Activated CD8-positive, alpha-beta T cell treated with anti-CD3 and anti-CD28 coated beads for 36 hours (primary cell): ENCODE data around the gene THOC6. TPM values are rescaled to one million over a fixed set of nuclear protein-coding genes. Genes with fewer than 3 reads are reported as not detected.

ENCODE experiments used
- ATAC-seq: fragments of 200-7000 bp; cut with Tn5 transposase; one replicate; pipeline ENCODE4 v1.10.0; 2021; ENCODE audit warnings: mild to moderate bottlenecking, moderate library complexity
- CTCF ChIA-PET: fragments of 350-600 bp; sonication (Branson Sonifier 250); formaldehyde crosslinking; loops from one replicate; lab custom pipeline; 2021; ENCODE audit warnings: antibody characterized with exemption; lab: Charles Lee
- POLR2A ChIA-PET: fragments of 350-600 bp; sonication (Branson Sonifier 250); formaldehyde crosslinking; loops from one replicate; lab custom pipeline; 2021; ENCODE audit warnings: antibody characterized with exemption; lab: Charles Lee
- DNase-seq: peaks from one replicate; pipeline ENCODE4 v3.0.0-alpha.2; 2020
- H3K27ac Mint-ChIP-seq: one replicate; pipeline ENCODE4 v1.8.0; 2021; ENCODE audit warnings: mild to moderate bottlenecking, mixed read lengths
- H3K27me3 Mint-ChIP-seq: one replicate; pipeline ENCODE4 v1.8.0; 2021; ENCODE audit warnings: mixed read lengths
- H3K36me3 Mint-ChIP-seq: one replicate; pipeline ENCODE4 v1.8.0; 2021; ENCODE audit warnings: low read depth, mixed read lengths
- H3K4me1 Mint-ChIP-seq: one replicate; pipeline ENCODE4 v1.8.0; 2021; ENCODE audit warnings: low read depth, mixed read lengths
- H3K4me3 Mint-ChIP-seq: one replicate; pipeline ENCODE4 v1.8.0; 2021; ENCODE audit warnings: mild to moderate bottlenecking, moderate library complexity, mixed read lengths
- H3K9me3 Mint-ChIP-seq: one replicate; pipeline ENCODE4 v1.8.0; 2021; ENCODE audit warnings: mixed read lengths
- CTCF ChIP-seq: fragments of 200-600 bp; IDR thresholded peaks from one replicate; pipeline ENCODE4 v1.8.0; 2022; ENCODE audit warnings: antibody characterized with exemption, mild to moderate bottlenecking
- intact Hi-C: fragments of 100-400 bp; cut with micrococcal nuclease; formaldehyde crosslinking; loops from one replicate; pipeline ENCODE4 v1.10.0; 2022
- total RNA-seq, 2 experiments: library from RNA; stranded (reverse); gene quantifications; one replicate each; pipeline ENCODE4 v1.2.3, GENCODE V29; 2021

The THOC6 gene
- total RNA-seq, 2 experiments from 2014 or later, result 55.4 to 56.6 TPM

- ChIA-PET CTCF (interaction anchor here (5.8 kb wide), 1 partner anchor 29 kb away, joined by 85 read pairs; no protein-coding TSS in a partner anchor), POLR2A (interaction anchor here (0.6 to 1.1 kb wide), 4 partner anchors 21 to 51 kb away, joined by 3 to 4 read pairs (median 3); no protein-coding TSS in a partner anchor)
- DNase-seq (no peak), ATAC-seq (no peak)
- Mint-ChIP-seq H3K4me3 (no peak overlapping the region), H3K9me3 (no peaks in the 10 kb centered on the region), H3K27ac (no peak overlapping the region), H3K4me1 (no peaks in the 10 kb centered on the region), H3K36me3 (no peaks in the 10 kb centered on the region), H3K27me3 (peaks cover 3% of the 10 kb centered on the region)
- no peak for TF ChIP-seq CTCF
- intact Hi-C loops, result no loop called here
Measured at GRCh38 chr16:3000540-3000939, 23.3 kb upstream of the THOC6 start.

- Mint-ChIP-seq H3K9me3 (no peaks in the 10 kb centered on the region), H3K36me3 (no peaks in the 10 kb centered on the region), H3K27me3 (peaks cover 3% of the 10 kb centered on the region), H3K4me1 (no peaks in the 10 kb centered on the region), H3K4me3 (no peak overlapping the region), H3K27ac (no peak overlapping the region)
- no peak for ATAC-seq
- CTCF ChIA-PET, result interaction anchor here (1.5 to 5.8 kb wide), 3 partner anchors 28 to 128 kb away, joined by 3 to 85 read pairs (median 5); no protein-coding TSS in a partner anchor
- POLR2A ChIA-PET, result interaction anchor here (0.8 to 1.1 kb wide), 3 partner anchors 29 to 116 kb away, joined by 3 to 4 read pairs (median 4); no protein-coding TSS in a partner anchor
- intact Hi-C loops, result no loop called here
- TF ChIP-seq CTCF, result no peak
- no peak for DNase-seq
Measured at GRCh38 chr16:3001316-3001715, 22.5 kb upstream of the THOC6 start.

GRCh38 chr16:3003582-3004270, 20.1 kb upstream of the THOC6 start:
- no peaks in the 10 kb centered on the region for H3K9me3 Mint-ChIP-seq
- H3K27me3 Mint-ChIP-seq, result peaks cover 5% of the 10 kb centered on the region
- intact Hi-C loops, result no loop called here
- no peak overlapping the region for H3K4me3 Mint-ChIP-seq
- POLR2A ChIA-PET, result interaction anchor here (1.4 kb wide), 1 partner anchor 17 kb away, joined by 5 read pairs; the partner anchor contains the start of gene TNFRSF12A
- peak; percentile 59 for TF ChIP-seq CTCF
- CTCF ChIA-PET, result interaction anchor here (0.6 to 5.8 kb wide), 13 partner anchors 9 to 192 kb away, joined by 3 to 85 read pairs (median 4); partner anchors contain the start of genes CLDN6, HCFC1R1, THOC6 and TNFRSF12A
- ATAC-seq (peak; percentile 99), DNase-seq (peak; percentile 98)
- no peak overlapping the region for H3K27ac Mint-ChIP-seq
- H3K4me1 Mint-ChIP-seq, result peaks cover 19% of the 10 kb centered on the region
- no peaks in the 10 kb centered on the region for H3K36me3 Mint-ChIP-seq

- Mint-ChIP-seq H3K9me3 (no peaks in the 10 kb centered on the region), H3K4me3 (no peak overlapping the region), H3K4me1 (peaks cover 21% of the 10 kb centered on the region), H3K36me3 (no peaks in the 10 kb centered on the region), H3K27me3 (peaks cover 5% of the 10 kb centered on the region), H3K27ac (no peak overlapping the region)
- intact Hi-C loops, result no loop called here
- no peak for TF ChIP-seq CTCF
- DNase-seq (peak; percentile 34), ATAC-seq (no peak)
- POLR2A ChIA-PET, result interaction anchor here (1.4 kb wide), 1 partner anchor 16 kb away, joined by 5 read pairs; the partner anchor contains the start of gene TNFRSF12A
- CTCF ChIA-PET, result interaction anchor here (0.6 to 5.8 kb wide), 13 partner anchors 9 to 192 kb away, joined by 3 to 85 read pairs (median 4); partner anchors contain the start of genes CLDN6, HCFC1R1, THOC6 and TNFRSF12A
Measured at GRCh38 chr16:3004319-3004718, 19.5 kb upstream of the THOC6 start.
